CD4-positive, alpha-beta T cell (primary cell): ENCODE measurements around the gene ZNF699. TPM values are rescaled to one million over a fixed set of nuclear protein-coding genes. Genes with fewer than 3 reads are reported as not detected.

ENCODE experiments used
- ATAC-seq: fragments of 200-7000 bp; cut with Tn5 transposase; one replicate; pipeline ENCODE4 v1.10.0; 2022; ENCODE audit warnings: mild to moderate bottlenecking; ENCODE audit not compliant: poor library complexity
- CTCF ChIA-PET: fragments of 350-600 bp; sonication (Branson Sonifier 250); formaldehyde crosslinking; loops from one replicate; lab custom pipeline; 2021; ENCODE audit warnings: antibody characterized with exemption, inconsistent platforms; lab: Charles Lee
- POLR2A ChIA-PET: fragments of 350-600 bp; sonication (Branson Sonifier 250); formaldehyde crosslinking; loops from one replicate; lab custom pipeline; 2021; ENCODE audit warnings: antibody characterized with exemption, inconsistent platforms; lab: Charles Lee
- DNase-seq, 14 experiments: peaks; one replicate each; pipeline ENCODE4 v3.0.0-alpha.2; 2013 to 2020; ENCODE audit warnings: mixed read lengths in 2 of 14
- H3K27ac ChIP-seq, 2 donors: one replicate each; pipeline versions ENCODE4 v1.5.1 to v1.7.0; 2013; ENCODE audit warnings: low read length in 2 of 2, low read depth in 1 of 2, mild to moderate bottlenecking in 1 of 2
- H3K27me3 ChIP-seq, 2 experiments: 1 replicate in 1 of 2; 2 replicates in 1 of 2; pipeline versions ENCODE4 v1.6.1 to v1.7.0; 2013; ENCODE audit warnings: low read length in 2 of 2, control low read depth in 1 of 2, mild to moderate bottlenecking in 1 of 2, moderate library complexity in 1 of 2; ENCODE audit not compliant: insufficient read depth in 2 of 2, control insufficient read depth in 1 of 2
- H3K36me3 ChIP-seq: one replicate; pipeline ENCODE4 v1.6.1; 2013; ENCODE audit warnings: low read length, control low read depth; ENCODE audit not compliant: insufficient read depth
- H3K4me1 ChIP-seq: one replicate; pipeline ENCODE4 v1.6.1; 2013; ENCODE audit warnings: low read length, control low read depth; ENCODE audit not compliant: insufficient read depth
- H3K4me3 ChIP-seq: one replicate; pipeline ENCODE4 v1.5.1; 2013; ENCODE audit warnings: mild to moderate bottlenecking, low read length, moderate library complexity
- H3K9me3 ChIP-seq, 2 experiments: 1 replicate in 1 of 2; 2 replicates in 1 of 2; pipeline versions ENCODE4 v1.6.1 to v1.7.0; 2013; ENCODE audit warnings: low read length in 2 of 2, mild to moderate bottlenecking in 2 of 2, control low read depth in 1 of 2, moderate library complexity in 1 of 2; ENCODE audit not compliant: control insufficient read depth in 1 of 2, insufficient read depth in 1 of 2
- H3K27ac Mint-ChIP-seq: one replicate; pipeline ENCODE4 v1.8.0; 2020; ENCODE audit warnings: mixed read lengths
- H3K27me3 Mint-ChIP-seq: one replicate; pipeline ENCODE4 v1.8.0; 2021; ENCODE audit warnings: mixed read lengths
- H3K36me3 Mint-ChIP-seq: one replicate; pipeline ENCODE4 v1.8.0; 2021; ENCODE audit warnings: low read depth, mixed read lengths
- H3K4me1 Mint-ChIP-seq: one replicate; pipeline ENCODE4 v1.8.0; 2021; ENCODE audit warnings: low read depth, mixed read lengths
- H3K4me3 Mint-ChIP-seq: one replicate; pipeline ENCODE4 v1.8.0; 2020; ENCODE audit warnings: mild to moderate bottlenecking, mixed read lengths
- H3K9me3 Mint-ChIP-seq: one replicate; pipeline ENCODE4 v1.8.0; 2020; ENCODE audit warnings: mixed read lengths
- intact Hi-C, 2 experiments: fragments of 100-400 bp; cut with DNase I in 1 of 2; cut with micrococcal nuclease in 1 of 2; formaldehyde crosslinking; loops; one replicate each; pipeline versions ENCODE4 v1.15.1 to v1.9.0; 2023 to 2025; cut with DNase I, micrococcal nuclease
- total RNA-seq, 174 experiments: library from RNA in 2 of 174; stranded (reverse) in 2 of 174; gene quantifications; one replicate each; pipeline ENCODE4 v1.2.3 and lab custom pipeline; 2021 to 2026
- TF ChIP-seq, protein P1 (sequence below): fragments of 200-600 bp; IDR thresholded peaks from one replicate; pipeline ENCODE4 v1.8.0; 2022; ENCODE audit warnings: antibody characterized with exemption, mild to moderate bottlenecking

ZNF699 gene
- total RNA-seq, 2 experiments from 2014 or later: 13.4 to 14.2 TPM

DNA sequence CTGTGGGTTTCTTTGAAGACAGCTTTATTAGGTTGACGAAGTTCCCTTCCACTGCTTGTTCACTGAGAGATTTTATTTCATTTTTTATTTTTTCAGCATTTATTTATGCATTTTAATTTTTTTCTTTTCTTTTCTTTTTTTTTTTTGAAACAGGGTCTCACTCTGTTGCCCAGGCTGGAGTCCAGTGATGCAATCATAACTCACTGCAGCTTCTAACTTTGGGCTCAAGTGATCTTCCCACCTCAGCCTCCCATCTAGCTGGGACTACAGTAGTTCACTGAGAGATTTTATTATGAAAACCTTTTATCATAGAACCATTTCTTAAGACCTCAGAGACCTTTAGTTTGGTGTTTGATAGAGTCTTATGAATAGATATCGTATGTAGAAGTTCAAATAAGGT, 42.9 kb upstream of the ZNF699 start:
- Mint-ChIP-seq H3K4me1 (no peaks in the 10 kb centered on the region), H3K36me3 (peaks cover 87% of the 10 kb centered on the region), H3K27ac (no peak overlapping the region), H3K9me3 (no peaks in the 10 kb centered on the region), H3K27me3 (no peaks in the 10 kb centered on the region), H3K4me3 (no peak overlapping the region)
- POLR2A ChIA-PET: no interaction called here
- no peaks in the 10 kb centered on the region for H3K27me3 ChIP-seq
- no peaks in the 10 kb centered on the region for H3K36me3 ChIP-seq
- H3K4me3 ChIP-seq: no peak overlapping the region
- DNase-seq (no peak), ATAC-seq (no peak)
- no peaks in the 10 kb centered on the region for H3K4me1 ChIP-seq
- H3K27ac ChIP-seq: no peak overlapping the region
- intact Hi-C loops: no loop called here
- peaks cover 67 to 86% of the 10 kb centered on the region in 2 experiments for H3K9me3 ChIP-seq
- TF ChIP-seq, protein P1, sequence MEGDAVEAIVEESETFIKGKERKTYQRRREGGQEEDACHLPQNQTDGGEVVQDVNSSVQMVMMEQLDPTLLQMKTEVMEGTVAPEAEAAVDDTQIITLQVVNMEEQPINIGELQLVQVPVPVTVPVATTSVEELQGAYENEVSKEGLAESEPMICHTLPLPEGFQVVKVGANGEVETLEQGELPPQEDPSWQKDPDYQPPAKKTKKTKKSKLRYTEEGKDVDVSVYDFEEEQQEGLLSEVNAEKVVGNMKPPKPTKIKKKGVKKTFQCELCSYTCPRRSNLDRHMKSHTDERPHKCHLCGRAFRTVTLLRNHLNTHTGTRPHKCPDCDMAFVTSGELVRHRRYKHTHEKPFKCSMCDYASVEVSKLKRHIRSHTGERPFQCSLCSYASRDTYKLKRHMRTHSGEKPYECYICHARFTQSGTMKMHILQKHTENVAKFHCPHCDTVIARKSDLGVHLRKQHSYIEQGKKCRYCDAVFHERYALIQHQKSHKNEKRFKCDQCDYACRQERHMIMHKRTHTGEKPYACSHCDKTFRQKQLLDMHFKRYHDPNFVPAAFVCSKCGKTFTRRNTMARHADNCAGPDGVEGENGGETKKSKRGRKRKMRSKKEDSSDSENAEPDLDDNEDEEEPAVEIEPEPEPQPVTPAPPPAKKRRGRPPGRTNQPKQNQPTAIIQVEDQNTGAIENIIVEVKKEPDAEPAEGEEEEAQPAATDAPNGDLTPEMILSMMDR: no peak
- CTCF ChIA-PET: no interaction called here

DNA sequence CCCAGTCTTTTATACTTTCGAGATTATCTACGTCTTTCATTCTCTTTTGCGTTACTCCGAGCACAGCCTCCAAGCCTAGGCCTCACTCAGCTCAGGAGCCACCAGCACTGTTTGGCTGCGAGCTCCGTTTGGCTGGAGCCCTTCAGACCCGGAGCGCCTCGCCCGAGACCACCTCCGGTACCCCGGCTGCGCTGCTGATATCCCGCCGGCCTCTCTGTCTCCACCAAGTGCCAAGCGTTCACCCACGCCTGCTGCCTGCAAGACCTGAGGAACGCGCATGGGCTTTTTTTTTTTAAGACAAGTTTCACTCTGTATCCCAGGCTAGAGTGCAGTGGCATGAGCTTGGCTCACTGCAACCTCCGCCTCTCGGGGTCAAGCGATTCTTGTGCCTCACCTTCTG, 39.0 kb upstream of the ZNF699 start:
- ChIA-PET POLR2A (no interaction called here), CTCF (no interaction called here)
- Histone ChIP-seq H3K4me3 (no peak overlapping the region), H3K27me3 (no peaks in the 10 kb centered on the region), H3K36me3 (peaks cover 2% of the 10 kb centered on the region), H3K27ac (no peak overlapping the region), H3K9me3 (peaks cover 48 to 88% of the 10 kb centered on the region in 2 experiments), H3K4me1 (no peaks in the 10 kb centered on the region)
- H3K4me1 Mint-ChIP-seq: no peaks in the 10 kb centered on the region
- no peak for DNase-seq
- peaks cover 8% of the 10 kb centered on the region for H3K9me3 Mint-ChIP-seq
- H3K27me3 Mint-ChIP-seq: no peaks in the 10 kb centered on the region
- no peak overlapping the region for H3K27ac Mint-ChIP-seq
- intact Hi-C loops: loop anchor here in 1 of 2 experiments (5.0 kb wide), 1 partner anchor 34 kb away; no protein-coding TSS in a partner anchor
- ATAC-seq: no peak
- H3K36me3 Mint-ChIP-seq: peaks cover 92% of the 10 kb centered on the region
- H3K4me3 Mint-ChIP-seq: no peak overlapping the region
- TF ChIP-seq, protein P1: no peak

DNA sequence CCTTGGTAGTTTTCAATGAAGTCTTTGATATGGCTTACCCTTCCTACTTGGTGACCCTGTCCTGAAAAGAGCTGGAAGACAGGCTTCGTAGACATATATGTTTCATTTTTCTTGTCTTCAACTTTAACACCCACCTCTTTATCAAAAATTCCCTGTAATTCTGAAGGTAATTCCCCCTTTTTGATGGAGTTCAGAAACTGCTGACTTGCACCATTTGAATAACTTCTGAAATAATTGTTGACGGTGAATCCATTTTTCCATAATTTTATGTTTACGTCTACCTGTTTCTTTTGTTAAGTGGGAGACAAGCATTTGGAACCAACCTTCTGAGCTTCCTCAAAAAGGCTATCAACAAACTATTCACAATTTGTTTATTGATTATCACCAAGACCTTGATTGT, 38.6 kb upstream of the ZNF699 start:
- peaks cover 6% of the 10 kb centered on the region for H3K36me3 ChIP-seq
- no peaks in the 10 kb centered on the region for H3K27me3 ChIP-seq
- H3K4me1 ChIP-seq: no peaks in the 10 kb centered on the region
- DNase-seq: no peak
- peaks cover 47 to 89% of the 10 kb centered on the region in 2 experiments for H3K9me3 ChIP-seq
- H3K4me3 ChIP-seq: no peak overlapping the region
- H3K4me3 Mint-ChIP-seq: no peak overlapping the region
- ATAC-seq: no peak
- TF ChIP-seq, protein P1: no peak
- H3K9me3 Mint-ChIP-seq: peaks cover 8% of the 10 kb centered on the region
- ChIA-PET POLR2A (no interaction called here), CTCF (no interaction called here)
- H3K36me3 Mint-ChIP-seq: peaks cover 94% of the 10 kb centered on the region
- no peaks in the 10 kb centered on the region for H3K27me3 Mint-ChIP-seq
- intact Hi-C loops: loop anchor here in 1 of 2 experiments (5.0 kb wide), 1 partner anchor 34 kb away; no protein-coding TSS in a partner anchor
- H3K27ac Mint-ChIP-seq: no peak overlapping the region
- H3K4me1 Mint-ChIP-seq: no peaks in the 10 kb centered on the region
- no peak overlapping the region for H3K27ac ChIP-seq
